Measurements from ENCODE around the gene CACNA2D3.

CACNA2D3 gene

GRCh38 chr3:54274607-54275006 is 152.3 kb downstream of the CACNA2D3 start:
- no peak for DNase-seq (ENCODE audit: low read depth)

GRCh38 chr3:54279005-54279583 is 156.7 kb downstream of the CACNA2D3 start:
- no peak for DNase-seq (ENCODE audit: low read depth)

GRCh38 chr3:54283470-54283869 is 161.1 kb downstream of the CACNA2D3 start:
- DNase-seq (ENCODE audit: low read depth), result no peak

GRCh38 chr3:54294214-54294613 is 171.9 kb downstream of the CACNA2D3 start:
- DNase-seq (ENCODE audit: low read depth), result no peak

- DNase-seq (ENCODE audit: low read depth), result no peak
These were observed 174.2 kb downstream of the CACNA2D3 start for GRCh38 chr3:54296531-54296930.

- DNase-seq (ENCODE audit: low read depth), result no peak
These were observed 177.0 kb downstream of the CACNA2D3 start for GRCh38 chr3:54299169-54299935.

GRCh38 chr3:54303517-54304375 is 181.4 kb downstream of the CACNA2D3 start:
- no peak for DNase-seq (ENCODE audit: low read depth)

- DNase-seq (ENCODE audit: low read depth), result no peak
These were observed 182.5 kb downstream of the CACNA2D3 start for GRCh38 chr3:54304877-54305276.

- DNase-seq (ENCODE audit: low read depth), result no peak
These were observed 183.2 kb downstream of the CACNA2D3 start for GRCh38 chr3:54305409-54306099.

- DNase-seq (ENCODE audit: low read depth), result no peak
These were observed 185.3 kb downstream of the CACNA2D3 start for GRCh38 chr3:54307566-54308180.

GRCh38 chr3:54309601-54310000 is 187.2 kb downstream of the CACNA2D3 start:
- DNase-seq (ENCODE audit: low read depth), result no peak

GRCh38 chr3:54311211-54311747 is 188.9 kb downstream of the CACNA2D3 start:
- no peak for DNase-seq (ENCODE audit: low read depth)

GRCh38 chr3:54312156-54312899 is 190.0 kb downstream of the CACNA2D3 start:
- no peak for DNase-seq (ENCODE audit: low read depth)

- no peak for DNase-seq (ENCODE audit: low read depth)
These were observed 191.1 kb downstream of the CACNA2D3 start for GRCh38 chr3:54313418-54313817.

GRCh38 chr3:54321520-54321919 is 199.2 kb downstream of the CACNA2D3 start:
- no peak for DNase-seq (ENCODE audit: low read depth)

- no peak for DNase-seq (ENCODE audit: low read depth)
These were observed 200.0 kb downstream of the CACNA2D3 start for GRCh38 chr3:54322354-54322753.

- DNase-seq (ENCODE audit: low read depth), result no peak
These were observed 201.8 kb downstream of the CACNA2D3 start for GRCh38 chr3:54324103-54324502.

GRCh38 chr3:54326951-54327350 is 204.6 kb downstream of the CACNA2D3 start:
- DNase-seq (ENCODE audit: low read depth), result no peak

GRCh38 chr3:54331341-54331740 is 209.0 kb downstream of the CACNA2D3 start:
- DNase-seq (ENCODE audit: low read depth), result no peak

GRCh38 chr3:54337846-54338245 is 215.5 kb downstream of the CACNA2D3 start:
- no peak for DNase-seq (ENCODE audit: low read depth)

- DNase-seq (ENCODE audit: low read depth), result no peak
These were observed 217.3 kb downstream of the CACNA2D3 start for GRCh38 chr3:54339608-54340007.
